ENCODE measurements around the gene HOXB8.

The HOXB8 gene

GRCh38 chr17:48565925-48566710 is 49.0 kb downstream of the HOXB8 start:
- peaks cover 99% of the 10 kb centered on the region for H3K27me3 ChIP-seq
- no peaks in the 10 kb centered on the region for H3K4me1 ChIP-seq
- no peaks in the 10 kb centered on the region for H3K36me3 ChIP-seq
- no peak for TF ChIP-seq CTCF (IDR thresholded peaks at IDR 0.05; ENCODE audit: low read depth, low read length)
- DNase-seq, result no peak
- H3K9me3 ChIP-seq, result no peaks in the 10 kb centered on the region
- H3K4me3 ChIP-seq (ENCODE audit: low read depth, low read length), result no peak overlapping the region

- DNase-seq, result no peak
- no peaks in the 10 kb centered on the region for H3K4me1 ChIP-seq
- H3K4me3 ChIP-seq (ENCODE audit: low read depth, low read length), result no peak overlapping the region
- no peaks in the 10 kb centered on the region for H3K9me3 ChIP-seq
- H3K27me3 ChIP-seq, result peaks cover 99% of the 10 kb centered on the region
- no peaks in the 10 kb centered on the region for H3K36me3 ChIP-seq
- no peak for TF ChIP-seq CTCF (IDR thresholded peaks at IDR 0.05; ENCODE audit: low read depth, low read length)
Observed at GRCh38 chr17:48565022-48565554, 50.0 kb downstream of the HOXB8 start.

- H3K36me3 ChIP-seq, result no peaks in the 10 kb centered on the region
- H3K27me3 ChIP-seq, result peaks cover 99% of the 10 kb centered on the region
- H3K9me3 ChIP-seq, result no peaks in the 10 kb centered on the region
- no peak for TF ChIP-seq CTCF (IDR thresholded peaks at IDR 0.05; ENCODE audit: low read depth, low read length)
- DNase-seq, result no peak
- H3K4me3 ChIP-seq (ENCODE audit: low read depth, low read length), result no peak overlapping the region
- no peaks in the 10 kb centered on the region for H3K4me1 ChIP-seq
Observed at GRCh38 chr17:48564188-48565021, 50.7 kb downstream of the HOXB8 start.

GRCh38 chr17:48563867-48564187 is 51.3 kb downstream of the HOXB8 start:
- H3K4me3 ChIP-seq (ENCODE audit: low read depth, low read length), result no peak overlapping the region

GRCh38 chr17:48563385-48563838 is 51.7 kb downstream of the HOXB8 start:
- DNase-seq, result no peak
- Histone ChIP-seq H3K4me1 (no peaks in the 10 kb centered on the region), H3K27me3 (peaks cover 99% of the 10 kb centered on the region), H3K36me3 (no peaks in the 10 kb centered on the region), H3K9me3 (no peaks in the 10 kb centered on the region), H3K4me3 (ENCODE audit: low read depth, low read length) (no peak overlapping the region)
- TF ChIP-seq CTCF (IDR thresholded peaks at IDR 0.05; ENCODE audit: low read depth, low read length), result no peak

More at GRCh38 chr17:48563867-48564187, 51.3 kb downstream of the HOXB8 start:
- no peak for DNase-seq
- H3K4me1 ChIP-seq, result no peaks in the 10 kb centered on the region
- no peaks in the 10 kb centered on the region for H3K36me3 ChIP-seq
- H3K9me3 ChIP-seq, result no peaks in the 10 kb centered on the region
- no peak for TF ChIP-seq CTCF (IDR thresholded peaks at IDR 0.05; ENCODE audit: low read depth, low read length)
- H3K27me3 ChIP-seq, result peaks cover 99% of the 10 kb centered on the region
